Heart right ventricle (tissue), 16 donors: ENCODE data around the gene VPS51. TPM values are rescaled to one million over a fixed set of nuclear protein-coding genes. Genes with fewer than 3 reads are reported as not detected.

Source experiments
- ATAC-seq, 8 donors: fragments of 200-7000 bp; cut with Tn5 transposase; one replicate each; pipeline ENCODE4 v1.9.1; 2020; ENCODE audit warnings: mild to moderate bottlenecking in 8 of 8, moderate library complexity in 8 of 8, moderate number of reproducible peaks in 1 of 8
- DNase-seq, 2 donors: peaks; one replicate each; pipeline ENCODE4 v3.0.0-alpha.2; 2020
- H3K27ac ChIP-seq, 10 donors: fragments of 200-600 bp; sonication (generic) in 2 of 10; one replicate each; pipeline versions ENCODE4 v1.5.0 to v1.8.0; 2020 to 2022; ENCODE audit warnings: mild to moderate bottlenecking in 3 of 10
- H3K27me3 ChIP-seq, 7 donors: fragments of 200-600 bp; one replicate each; pipeline ENCODE4 v1.8.0; 2021 to 2022; ENCODE audit warnings: mild to moderate bottlenecking in 2 of 7
- H3K36me3 ChIP-seq, 9 donors: fragments of 200-600 bp; sonication (generic) in 1 of 9; one replicate each; pipeline versions ENCODE4 v1.5.0 to v1.8.0; 2020 to 2022; ENCODE audit warnings: mild to moderate bottlenecking in 2 of 9
- H3K4me1 ChIP-seq, 9 donors: fragments of 200-600 bp; sonication (generic) in 1 of 9; one replicate each; pipeline versions ENCODE4 v1.5.0 to v1.8.0; 2020 to 2022; ENCODE audit warnings: mild to moderate bottlenecking in 4 of 9
- H3K4me3 ChIP-seq, 10 donors: fragments of 200-600 bp; sonication (generic) in 2 of 10; one replicate each; pipeline versions ENCODE4 v1.5.0 to v1.8.0; 2020 to 2022; ENCODE audit warnings: mild to moderate bottlenecking in 7 of 10, moderate library complexity in 2 of 10
- H3K9me3 ChIP-seq, 11 donors: fragments of 200-600 bp in 10 of 11; sonication (generic) in 2 of 11; one replicate each; pipeline versions ENCODE4 v1.5.0 to v1.8.0; 2013 to 2022; ENCODE audit warnings: mild to moderate bottlenecking in 2 of 11, control low read depth in 1 of 11, moderate library complexity in 1 of 11
- CTCF ChIP-seq, 9 donors: fragments of 200-600 bp; sonication (generic) in 2 of 9; IDR thresholded peaks; one replicate each; pipeline versions ENCODE4 v1.5.0 to v1.8.0; 2021 to 2022; ENCODE audit warnings: antibody characterized with exemption in 9 of 9, mild to moderate bottlenecking in 5 of 9, moderate library complexity in 1 of 9
- WGBS, 2 donors: extraction: QIAGEN DNeasy Blood & Tissue Kit; methylation state at CpG; one replicate each; pipeline ENCODE4 v1.1.7; 2013; ENCODE audit warnings: inconsistent platforms in 1 of 2; 5-methylcytosine and 5-hydroxymethylcytosine counted together
- intact Hi-C, 10 donors: fragments of 100-400 bp; cut with DNase I; formaldehyde crosslinking; loops; one replicate each; pipeline versions ENCODE4 v1.11.1 to v1.14.2; 2022
- polyA plus RNA-seq, 2 donors: library from polyadenylated mRNA; stranded (reverse); fragments of 200-250 nt; gene quantifications; one replicate each; pipeline ENCODE4 v1.2.3, GENCODE V29; 2013
- total RNA-seq, 10 donors: library from RNA; stranded (reverse); fragmentation: NEBNext Ultra II Directional in 3 of 10; extraction: Animal tissue kit (Norgen Biotek cat#: 25700) in 3 of 10; gene quantifications; one replicate each; pipeline versions ENCODE4 v1.2.1 to v1.2.4, GENCODE V29; 2021 to 2023
- donor health status: Arrhythmogenic right ventricular cardiomyopathy.
- donor health status: ischemic (EF 13 %, LVEDD 7.1; RV severe dilation, severe dysfunction).
- donor health status: healthy with polysubstance abuse.
- donor health status: DM: no; HTN: yes; CAD: no.
- donor health status: DM: no; HTN: no; CAD: no.
- donor health status: ischemic (EF 25% LVEDD 6.9; RV normal size, moderate dysfunction).
- donor health status: ischemic (EF 25% LVEDD 5.7; RV mildly dilated, moderate dysfunction).
- donor health status: healthy.
- donor health status: DM: yes; HTN: yes; CAD: no.
- donor health status: Ischemic cardiomyopathy.
- donor health status: ischemic (EF 35%, LVEDD 5.7; RV mildly dilated, moderate dysfunction).
- donor health status: nonischemic (EF 11% LVEDD 7.7; RV severe dilation, severe dysfunction).
- donor health status: DM: yes; HTN: yes; CAD: no.
- donor health status: PGD.
- donor health status: ischemic (EF 29% LVEDD 5.4; RV normal size, mild dysfunction).
- donor health status: nonischemic (EF 23%, LVEDD 6.1; RV moderate dilation, normal function).

Gene VPS51
- total and polyA plus RNA-seq, 12 donors, result 79.2 to 123 (median 100) TPM

GRCh38 chr11:65066315-65066714, 29.7 kb upstream of the VPS51 start:
- no peaks in the 10 kb centered on the region for H3K36me3 ChIP-seq
- no peak for TF ChIP-seq CTCF (IDR thresholded peaks at IDR 0.05)
- DNase-seq (no peak), ATAC-seq (no peak)
- intact Hi-C loops, result no loop called here
- no peak overlapping the region for H3K4me3 ChIP-seq
- no peaks in the 10 kb centered on the region for H3K4me1 ChIP-seq
- no peak overlapping the region for H3K27ac ChIP-seq
- no peaks in the 10 kb centered on the region for H3K9me3 ChIP-seq
- WGBS, 2 donors, result 75 to 76% methylated on average over 11 of the region's 11 CpGs
- peaks cover 0 to 8% (median 0%) of the 10 kb centered on the region in 7 donors for H3K27me3 ChIP-seq

GRCh38 chr11:65066805-65067291, 29.2 kb upstream of the VPS51 start:
- Histone ChIP-seq H3K36me3 (no peaks in the 10 kb centered on the region), H3K4me1 (no peaks in the 10 kb centered on the region), H3K9me3 (no peaks in the 10 kb centered on the region), H3K4me3 (no peak overlapping the region), H3K27me3 (peaks cover 0 to 8% (median 0%) of the 10 kb centered on the region in 7 donors), H3K27ac (no peak overlapping the region)
- no peak for TF ChIP-seq CTCF (IDR thresholded peaks at IDR 0.05)
- no peak for ATAC-seq
- intact Hi-C loops, result no loop called here
- DNase-seq, result no peak
- 77 to 86% methylated on average over 4 of the region's 4 CpGs for WGBS, 2 donors

GRCh38 chr11:65067446-65067845, 28.6 kb upstream of the VPS51 start:
- WGBS, 2 donors, result 80 to 84% methylated on average over 10 of the region's 10 CpGs
- Histone ChIP-seq H3K4me3 (no peak overlapping the region), H3K4me1 (no peaks in the 10 kb centered on the region), H3K27me3 (peaks cover 0 to 8% (median 0%) of the 10 kb centered on the region in 7 donors), H3K36me3 (no peaks in the 10 kb centered on the region), H3K9me3 (no peaks in the 10 kb centered on the region), H3K27ac (no peak overlapping the region)
- TF ChIP-seq CTCF (IDR thresholded peaks at IDR 0.05), result no peak
- no peak for DNase-seq
- intact Hi-C loops, result no loop called here
- peak in 1 of 8 donors; percentile 13 for ATAC-seq

- 72 to 73% methylated on average over 9 of the region's 9 CpGs for WGBS, 2 donors
Observed at GRCh38 chr11:65069217-65069616, 26.8 kb upstream of the VPS51 start.

More at GRCh38 chr11:65069217-65069616, 26.8 kb upstream of the VPS51 start:
- ATAC-seq, result no peak
- no peaks in the 10 kb centered on the region for H3K4me1 ChIP-seq
- no peak overlapping the region for H3K27ac ChIP-seq
- peaks cover 0 to 8% (median 0%) of the 10 kb centered on the region in 7 donors for H3K27me3 ChIP-seq
- no peaks in the 10 kb centered on the region for H3K9me3 ChIP-seq
- no peaks in the 10 kb centered on the region for H3K36me3 ChIP-seq
- H3K4me3 ChIP-seq, result no peak overlapping the region
- no peak for TF ChIP-seq CTCF (IDR thresholded peaks at IDR 0.05)
- no peak for DNase-seq
- intact Hi-C loops, result no loop called here
